ENCODE measurements around the gene TLK1. TPM values are rescaled to one million over a fixed set of nuclear protein-coding genes. Genes with fewer than 3 reads are reported as not detected.

TLK1 gene
- total and polyA plus RNA-seq, 4 donors, result 8.5 to 54.4 (median 27.3) TPM

- peaks cover 0 to 1% (median 0%) of the 10 kb centered on the region in 4 donors for H3K36me3 ChIP-seq (ENCODE audit: control insufficient read depth in 4 of 4, insufficient read depth in 4 of 4, low read length in 4 of 4)
- H3K27ac ChIP-seq (ENCODE audit: low read depth in 1 of 2, low read length in 1 of 2), result no peak overlapping the region
- peaks cover 0 to 4% (median 0%) of the 10 kb centered on the region in 5 donors for H3K4me1 ChIP-seq (ENCODE audit: control insufficient read depth in 5 of 5, insufficient read depth in 5 of 5, low read length in 5 of 5)
- TF ChIP-seq CTCF (IDR thresholded peaks at IDR 0.05; ENCODE audit: control extremely low read depth, extremely low read depth), result no peak
- H3K27me3 ChIP-seq (ENCODE audit: control insufficient read depth in 3 of 3, insufficient read depth in 3 of 3, low read length in 2 of 3), result no peaks in the 10 kb centered on the region
- no peak overlapping the region for H3K4me3 ChIP-seq
- DNase-seq (no peak), ATAC-seq (ENCODE audit: insufficient read depth, low FRiP score) (no peak)
- no peak overlapping the region for H3K9ac ChIP-seq (ENCODE audit: insufficient read depth in 1 of 2, low read length in 2 of 2)
- 95 to 96% methylated on average over 6 of the region's 6 CpGs for WGBS, 2 donors
- H3K9me3 ChIP-seq (ENCODE audit: control insufficient read depth in 4 of 4, insufficient read depth in 3 of 4, low read length in 3 of 4), result no peaks in the 10 kb centered on the region
Measured at GRCh38 chr2:171089489-171089888, 71.2 kb downstream of the TLK1 start.

- WGBS, 2 donors, result 95 to 97% methylated on average over 5 of the region's 5 CpGs
- no peaks in the 10 kb centered on the region for H3K27me3 ChIP-seq (ENCODE audit: control insufficient read depth in 3 of 3, insufficient read depth in 3 of 3, low read length in 2 of 3)
Measured at GRCh38 chr2:171088057-171088834, 72.4 kb downstream of the TLK1 start.

GRCh38 chr2:171087547-171087946 is 73.1 kb downstream of the TLK1 start:
- DNase-seq (no peak), ATAC-seq (ENCODE audit: insufficient read depth, low FRiP score) (no peak)
- Histone ChIP-seq H3K27ac (ENCODE audit: low read depth in 1 of 2, low read length in 1 of 2) (no peak overlapping the region), H3K9me3 (ENCODE audit: control insufficient read depth in 4 of 4, insufficient read depth in 3 of 4, low read length in 3 of 4) (no peaks in the 10 kb centered on the region), H3K36me3 (ENCODE audit: control insufficient read depth in 4 of 4, insufficient read depth in 4 of 4, low read length in 4 of 4) (peaks cover 0 to 1% (median 0%) of the 10 kb centered on the region in 4 donors), H3K27me3 (ENCODE audit: control insufficient read depth in 3 of 3, insufficient read depth in 3 of 3, low read length in 2 of 3) (no peaks in the 10 kb centered on the region), H3K4me1 (ENCODE audit: control insufficient read depth in 5 of 5, insufficient read depth in 5 of 5, low read length in 5 of 5) (peaks cover 0 to 4% (median 0%) of the 10 kb centered on the region in 5 donors), H3K9ac (ENCODE audit: insufficient read depth in 1 of 2, low read length in 2 of 2) (no peak overlapping the region), H3K4me3 (no peak overlapping the region)
- 94 to 98% methylated on average over 1 of the region's 1 CpG for WGBS, 2 donors
- TF ChIP-seq CTCF (IDR thresholded peaks at IDR 0.05; ENCODE audit: control extremely low read depth, extremely low read depth), result no peak

More at GRCh38 chr2:171088057-171088834, 72.4 kb downstream of the TLK1 start:
- ATAC-seq (ENCODE audit: insufficient read depth, low FRiP score) (no peak), DNase-seq (no peak)
- Histone ChIP-seq H3K9me3 (ENCODE audit: control insufficient read depth in 4 of 4, insufficient read depth in 3 of 4, low read length in 3 of 4) (no peaks in the 10 kb centered on the region), H3K36me3 (ENCODE audit: control insufficient read depth in 4 of 4, insufficient read depth in 4 of 4, low read length in 4 of 4) (peaks cover 0 to 1% (median 0%) of the 10 kb centered on the region in 4 donors), H3K27ac (ENCODE audit: low read depth in 1 of 2, low read length in 1 of 2) (no peak overlapping the region), H3K4me3 (no peak overlapping the region), H3K4me1 (ENCODE audit: control insufficient read depth in 5 of 5, insufficient read depth in 5 of 5, low read length in 5 of 5) (peaks cover 0 to 4% (median 0%) of the 10 kb centered on the region in 5 donors), H3K9ac (ENCODE audit: insufficient read depth in 1 of 2, low read length in 2 of 2) (no peak overlapping the region)
- no peak for TF ChIP-seq CTCF (IDR thresholded peaks at IDR 0.05; ENCODE audit: control extremely low read depth, extremely low read depth)

Data from lung (tissue), 12 donors.